ENCODE measurements around the gene ETV5.

Gene ETV5

DNA sequence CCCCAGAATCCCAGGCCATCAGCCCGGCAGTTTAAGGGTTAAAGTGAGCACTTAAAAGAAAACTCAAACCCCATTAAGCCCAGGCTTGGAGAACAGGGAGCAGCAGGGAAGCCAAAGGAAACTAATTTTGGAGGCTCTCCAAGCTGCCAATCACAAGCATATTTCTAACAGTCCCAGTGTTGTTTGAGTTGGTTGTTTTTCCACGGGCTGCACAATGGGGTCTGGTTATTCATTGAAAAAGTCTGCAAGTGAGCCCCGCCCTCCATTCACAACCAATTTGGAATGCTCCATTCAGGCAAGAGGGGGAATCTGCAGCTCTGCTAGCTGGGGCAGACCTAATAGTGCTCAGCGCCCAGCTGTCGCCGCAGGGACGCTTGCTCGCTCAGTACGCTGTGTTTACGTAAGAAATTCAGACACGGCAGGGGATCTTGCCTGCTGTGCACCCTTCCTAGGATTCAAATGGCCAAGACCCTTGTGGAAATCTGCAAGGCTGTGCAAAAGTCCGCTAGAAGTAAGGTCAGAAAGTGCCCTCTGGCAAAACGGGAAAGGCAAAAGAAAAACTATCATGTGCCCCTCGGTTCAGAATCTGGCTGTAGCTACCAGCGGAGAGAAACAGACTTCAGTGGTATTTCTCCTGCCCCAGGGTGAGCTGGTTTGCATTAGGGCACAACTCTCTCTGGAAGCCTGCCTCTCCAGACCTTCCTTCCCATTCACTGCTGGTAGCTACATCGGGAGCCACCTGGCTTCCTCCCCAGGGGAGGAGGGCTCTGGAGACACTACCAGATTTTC lies 11.0 kb downstream of the ETV5 start (continued):
- TF ChIP-seq ZNF629 (tag by site-specific recombination; IDR thresholded peaks at IDR 0.05), result peak; percentile 76
- no peak for TF ChIP-seq ZNF341 (tag by site-specific recombination; IDR thresholded peaks at IDR 0.05; ENCODE audit: low read depth)
- no peak for TF ChIP-seq ZNF747 (tag by site-specific recombination; IDR thresholded peaks at IDR 0.05)
- TF ChIP-seq ZNF138 (tag by site-specific recombination; IDR thresholded peaks at IDR 0.05; ENCODE audit: borderline replicate concordance), result no peak
- TF ChIP-seq ZFP41 (tag by site-specific recombination; IDR thresholded peaks at IDR 0.05; ENCODE audit: borderline replicate concordance), result no peak
- TF ChIP-seq ZNF785 (tag by site-specific recombination; IDR thresholded peaks at IDR 0.05), result no peak
- TF ChIP-seq ZNF600 (tag by site-specific recombination; IDR thresholded peaks at IDR 0.05), result peak; percentile 45; the same call in 1 of the 2 replicates
- TF ChIP-seq ZNF561 (tag by site-specific recombination; IDR thresholded peaks at IDR 0.05; ENCODE audit: borderline replicate concordance), result peak; percentile 61; the same call in 1 of the 2 replicates
- TF ChIP-seq ZNF202 (tag by site-specific recombination; IDR thresholded peaks at IDR 0.05; ENCODE audit: borderline replicate concordance), result no peak
- TF ChIP-seq MEIS1 (CRISPR knock-in tag; IDR thresholded peaks at IDR 0.05; ENCODE audit: borderline replicate concordance), result no peak
- peak; percentile 86 for TF ChIP-seq OSR2 (tag by site-specific recombination; IDR thresholded peaks at IDR 0.05)
- no peak for TF ChIP-seq ZNF514 (tag by site-specific recombination; IDR thresholded peaks at IDR 0.05)
- no peak for TF ChIP-seq ZNF658 (tag by site-specific recombination; IDR thresholded peaks at IDR 0.05)
- TF ChIP-seq PRDM4 (tag by site-specific recombination; IDR thresholded peaks at IDR 0.05), result peak; percentile 53; the same call in 1 of the 2 replicates
- TF ChIP-seq FEZF1 (tag by site-specific recombination; IDR thresholded peaks at IDR 0.05), result peak; percentile 57; the same call in 1 of the 2 replicates
- TF ChIP-seq, protein P1, sequence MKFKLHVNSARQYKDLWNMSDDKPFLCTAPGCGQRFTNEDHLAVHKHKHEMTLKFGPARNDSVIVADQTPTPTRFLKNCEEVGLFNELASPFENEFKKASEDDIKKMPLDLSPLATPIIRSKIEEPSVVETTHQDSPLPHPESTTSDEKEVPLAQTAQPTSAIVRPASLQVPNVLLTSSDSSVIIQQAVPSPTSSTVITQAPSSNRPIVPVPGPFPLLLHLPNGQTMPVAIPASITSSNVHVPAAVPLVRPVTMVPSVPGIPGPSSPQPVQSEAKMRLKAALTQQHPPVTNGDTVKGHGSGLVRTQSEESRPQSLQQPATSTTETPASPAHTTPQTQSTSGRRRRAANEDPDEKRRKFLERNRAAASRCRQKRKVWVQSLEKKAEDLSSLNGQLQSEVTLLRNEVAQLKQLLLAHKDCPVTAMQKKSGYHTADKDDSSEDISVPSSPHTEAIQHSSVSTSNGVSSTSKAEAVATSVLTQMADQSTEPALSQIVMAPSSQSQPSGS (tag by site-specific recombination; IDR thresholded peaks at IDR 0.05; ENCODE audit: low read depth), result no peak
- no peak for TF ChIP-seq GLI2 (tag by site-specific recombination; IDR thresholded peaks at IDR 0.05; ENCODE audit: borderline replicate concordance, low read depth)
- no peak for TF ChIP-seq ZNF112 (tag by site-specific recombination; IDR thresholded peaks at IDR 0.05)
- TF ChIP-seq ZNF239 (tag by site-specific recombination; IDR thresholded peaks at IDR 0.05), result no peak
- no peak for TF ChIP-seq ZNF155 (tag by site-specific recombination; IDR thresholded peaks at IDR 0.05)
- peak; percentile 72; the same call in 1 of the 2 replicates for TF ChIP-seq ZFP37 (tag by site-specific recombination; IDR thresholded peaks at IDR 0.05)
- TF ChIP-seq ZNF114 (tag by site-specific recombination; IDR thresholded peaks at IDR 0.05), result no peak
- TF ChIP-seq ZNF707 (tag by site-specific recombination; IDR thresholded peaks at IDR 0.05), result no peak
- no peak for TF ChIP-seq KLF7 (tag by site-specific recombination; IDR thresholded peaks at IDR 0.05; ENCODE audit: borderline replicate concordance)
- 0 out of 2 replicates have a peak, but pooled peaks have one; percentile 15 for TF ChIP-seq ZNF10 (tag by site-specific recombination; IDR thresholded peaks at IDR 0.05)
- TF ChIP-seq HIC1 (tag by site-specific recombination; IDR thresholded peaks at IDR 0.05), result peak; percentile 77; the same call in 1 of the 2 replicates
- TF ChIP-seq OVOL3 (tag by site-specific recombination; IDR thresholded peaks at IDR 0.05), result no peak
- no peak for TF ChIP-seq ZNF549 (tag by site-specific recombination; IDR thresholded peaks at IDR 0.05)
- peak; percentile 31; the same call in 1 of the 2 replicates for TF ChIP-seq ZBTB20 (tag by site-specific recombination; IDR thresholded peaks at IDR 0.05)
- TF ChIP-seq, protein P2, sequence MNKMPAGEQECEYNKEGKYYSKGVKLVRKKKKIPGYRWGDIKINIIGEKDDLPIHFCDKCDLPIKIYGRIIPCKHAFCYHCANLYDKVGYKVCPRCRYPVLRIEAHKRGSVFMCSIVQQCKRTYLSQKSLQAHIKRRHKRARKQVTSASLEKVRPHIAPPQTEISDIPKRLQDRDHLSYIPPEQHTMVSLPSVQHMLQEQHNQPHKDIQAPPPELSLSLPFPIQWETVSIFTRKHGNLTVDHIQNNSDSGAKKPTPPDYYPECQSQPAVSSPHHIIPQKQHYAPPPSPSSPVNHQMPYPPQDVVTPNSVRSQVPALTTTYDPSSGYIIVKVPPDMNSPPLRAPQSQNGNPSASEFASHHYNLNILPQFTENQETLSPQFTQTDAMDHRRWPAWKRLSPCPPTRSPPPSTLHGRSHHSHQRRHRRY (tag by site-specific recombination; IDR thresholded peaks at IDR 0.05), result no peak
- TF ChIP-seq MZF1 (tag by site-specific recombination; IDR thresholded peaks at IDR 0.05; ENCODE audit: borderline replicate concordance), result no peak
- no peak for TF ChIP-seq ZNF768 (tag by site-specific recombination; IDR thresholded peaks at IDR 0.05)
- TF ChIP-seq ZNF560 (tag by site-specific recombination; IDR thresholded peaks at IDR 0.05; ENCODE audit: borderline replicate concordance), result no peak
